ENCODE results near the gene DPP4.

DNA sequence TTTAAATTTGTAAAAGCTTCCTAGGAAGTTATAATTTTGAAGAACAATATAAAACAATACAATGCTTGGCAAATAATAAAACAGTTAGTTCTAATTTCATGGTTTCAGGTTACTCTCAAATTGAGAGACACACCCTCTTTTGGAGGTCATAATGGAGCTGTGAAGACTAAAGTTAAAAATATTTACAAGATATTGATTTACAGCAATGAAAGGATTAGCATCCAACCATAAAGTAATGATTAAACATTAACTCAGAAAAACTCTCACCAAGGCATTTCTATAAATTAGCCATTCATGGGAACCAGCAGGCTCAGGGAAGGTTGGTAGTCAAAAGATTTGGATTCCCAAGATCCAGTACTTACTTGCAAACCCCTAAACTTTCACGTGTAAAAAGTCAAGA lies 6.4 kb downstream of the DPP4 start:
- no peak for TF ChIP-seq CTCF (IDR thresholded peaks at IDR 0.05; ENCODE audit: extremely low read depth in 1 of 2, insufficient read depth in 1 of 2, low read depth in 1 of 2, low read length in 2 of 2)
- TF ChIP-seq MYC (IDR thresholded peaks at IDR 0.05; ENCODE audit: low read depth, low read length), result no peak
- no peak for TF ChIP-seq POLR2AphosphoS5 (IDR thresholded peaks at IDR 0.05; ENCODE audit: insufficient read depth, low read depth, low read length)
- no peak for TF ChIP-seq POLR2A (IDR thresholded peaks at IDR 0.05; ENCODE audit: low read depth, low read length)
- no peak for TF ChIP-seq EZH2 (IDR thresholded peaks at IDR 0.05; ENCODE audit: borderline replicate concordance, low read depth, low read length, severe bottlenecking)
